Effector CD4-positive, alpha-beta T cell (primary cell): Measurements from ENCODE around the gene LANCL1.
"Not testable (repeated sequence)": the region's sequence is repeated elsewhere in the genome, so short reads cannot be mapped to it uniquely, and the experiment has no call there.

Source experiments
- DNase-seq: peaks from one replicate; pipeline ENCODE4 v3.0.0-alpha.2; 2020

LANCL1 gene

GRCh38 chr2:210459407-210459806, 17.2 kb downstream of the LANCL1 start:
- DNase-seq = no peak

- DNase-seq = no peak
These were observed 18.2 kb downstream of the LANCL1 start for GRCh38 chr2:210458395-210458794.

DNA sequence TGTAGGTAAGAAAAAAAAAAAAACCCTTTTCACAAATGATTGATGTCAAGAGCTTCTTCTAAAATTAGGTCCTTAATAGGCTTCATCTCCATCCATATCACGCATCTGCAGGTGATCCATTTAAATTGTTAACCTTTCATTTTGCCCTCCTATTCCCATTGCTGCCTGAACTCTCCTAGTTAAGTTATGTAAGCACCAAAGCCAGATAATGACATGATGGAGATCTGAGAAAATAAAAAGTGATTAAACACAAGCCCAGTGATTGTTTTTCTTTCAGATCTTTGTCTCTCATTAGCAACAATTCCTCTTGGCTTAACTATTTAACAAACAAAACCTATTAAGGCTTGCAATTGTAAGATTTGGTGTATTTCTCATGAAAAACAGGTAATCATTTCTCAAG, 20.0 kb downstream of the LANCL1 start:
- DNase-seq = no peak

DNA sequence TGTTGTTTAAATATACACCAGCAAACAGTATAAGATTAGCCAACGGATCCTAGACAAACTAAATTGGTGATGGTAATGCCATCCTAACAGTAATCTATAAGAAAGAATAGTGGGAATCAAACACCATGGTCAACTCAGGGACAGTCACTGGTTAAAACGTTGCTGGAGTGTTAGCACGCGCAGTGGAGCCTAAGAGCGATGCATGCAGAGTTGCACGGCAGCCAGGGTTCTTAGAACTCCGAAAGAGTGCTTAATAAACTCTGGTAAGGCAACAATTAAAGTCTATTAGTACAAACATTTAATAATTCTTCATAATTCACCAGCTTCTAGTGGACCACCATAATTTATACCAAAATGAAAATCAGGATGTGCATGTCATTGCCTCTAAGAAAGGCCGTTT, 22.2 kb downstream of the LANCL1 start:
- no peak for DNase-seq

GRCh38 chr2:210452194-210452593, 24.4 kb downstream of the LANCL1 start:
- no peak for DNase-seq

GRCh38 chr2:210450942-210451341, 25.6 kb downstream of the LANCL1 start:
- not testable (repeated sequence) for DNase-seq

DNA sequence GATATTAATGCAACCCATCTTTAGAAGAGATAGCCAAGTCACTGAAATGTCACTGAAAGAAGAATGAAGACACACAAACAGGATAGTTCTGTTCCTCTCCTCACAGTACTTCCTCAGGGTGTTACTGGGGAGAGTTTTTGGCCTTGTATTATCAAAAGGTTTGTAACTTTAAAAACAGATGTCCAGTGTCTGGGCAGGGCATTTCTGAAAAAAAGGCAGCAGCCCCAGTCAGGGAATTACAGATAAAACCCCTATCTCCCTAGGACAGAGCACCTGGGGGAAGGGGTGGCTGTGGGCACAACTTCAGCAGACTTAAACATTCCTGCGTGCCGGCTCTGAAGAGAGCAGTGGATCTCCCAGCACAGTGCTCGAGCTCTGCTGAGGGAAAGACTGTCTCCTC, 30.8 kb downstream of the LANCL1 start:
- no peak for DNase-seq

GRCh38 chr2:210445116-210445707, 31.3 kb downstream of the LANCL1 start:
- no peak for DNase-seq

DNA sequence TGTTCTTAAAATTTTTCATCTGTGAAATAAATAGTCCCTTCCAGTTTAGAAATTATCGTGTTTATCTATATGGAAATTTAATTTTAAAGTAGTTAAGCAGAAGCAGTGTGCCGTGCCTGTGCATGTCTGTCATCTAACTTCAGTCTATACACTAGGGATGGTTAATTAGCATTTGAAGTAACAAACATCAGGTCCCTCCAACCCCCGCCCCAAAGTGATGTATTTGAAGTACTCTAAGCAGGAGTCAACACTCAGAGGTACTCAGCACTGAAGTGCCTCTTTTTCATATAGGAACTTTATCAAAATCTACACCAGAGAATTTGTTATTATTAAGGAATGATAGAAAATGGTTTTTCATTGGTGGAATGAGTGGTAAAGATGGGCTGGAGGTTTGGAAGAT, 33.0 kb downstream of the LANCL1 start:
- DNase-seq = no peak

DNA sequence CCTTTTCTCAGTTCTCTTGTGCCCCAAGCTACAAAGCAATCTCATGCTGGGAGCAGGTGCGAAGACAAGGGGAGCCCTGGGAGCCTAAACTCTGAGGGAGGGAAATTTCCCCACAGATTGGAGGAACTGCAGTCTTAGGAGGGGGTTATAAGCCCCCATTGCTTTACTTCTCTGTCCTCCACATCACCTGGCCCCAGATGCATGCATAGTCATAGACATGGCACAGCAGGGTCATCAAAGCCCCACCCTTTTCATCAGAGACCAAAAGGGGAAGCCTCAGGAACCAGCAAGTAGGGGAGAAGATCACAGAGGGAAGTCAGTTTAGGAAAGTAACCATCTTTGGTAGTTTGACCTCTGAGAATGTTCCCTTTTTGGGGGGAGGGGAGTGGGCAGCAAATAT, 33.7 kb downstream of the LANCL1 start:
- no peak for DNase-seq

DNA sequence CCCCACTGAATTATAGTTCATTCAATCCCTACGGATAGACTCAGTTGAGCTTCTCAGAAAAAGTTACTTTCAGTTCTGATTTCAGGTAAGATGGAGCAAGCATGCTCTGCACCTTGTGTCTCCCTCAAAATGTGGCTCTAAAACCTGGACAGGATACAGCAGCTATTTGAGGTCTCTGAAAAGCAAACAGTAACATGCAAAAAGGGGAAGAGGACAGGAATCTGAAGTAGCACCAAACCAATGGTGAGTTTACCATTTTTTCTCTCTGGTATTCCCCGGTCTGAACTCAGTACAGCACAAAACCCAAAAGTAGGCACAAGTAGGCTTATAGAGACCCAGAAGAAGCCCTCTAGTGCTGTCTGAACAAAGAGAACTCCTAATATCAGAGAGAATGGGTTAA, 34.1 kb downstream of the LANCL1 start:
- no peak for DNase-seq

DNA sequence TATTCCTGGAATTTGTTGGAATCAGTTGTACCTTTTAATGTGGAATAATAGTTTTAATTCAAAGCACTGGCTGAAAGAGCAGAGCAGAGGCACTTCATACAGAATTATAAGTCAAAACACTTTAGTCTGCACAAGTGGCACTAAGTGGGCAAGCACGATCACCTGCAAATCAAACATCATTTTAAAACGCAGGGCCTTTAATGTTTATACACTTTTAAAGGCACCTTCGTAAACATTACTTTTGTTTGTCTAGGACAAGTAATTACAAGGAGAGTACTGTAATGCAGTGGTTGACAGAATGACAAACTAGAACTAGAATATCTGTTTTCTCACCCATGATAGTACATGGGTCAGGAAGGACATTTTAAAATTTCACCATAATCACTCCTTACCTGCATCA, 36.4 kb downstream of the LANCL1 start:
- no peak for DNase-seq

DNA sequence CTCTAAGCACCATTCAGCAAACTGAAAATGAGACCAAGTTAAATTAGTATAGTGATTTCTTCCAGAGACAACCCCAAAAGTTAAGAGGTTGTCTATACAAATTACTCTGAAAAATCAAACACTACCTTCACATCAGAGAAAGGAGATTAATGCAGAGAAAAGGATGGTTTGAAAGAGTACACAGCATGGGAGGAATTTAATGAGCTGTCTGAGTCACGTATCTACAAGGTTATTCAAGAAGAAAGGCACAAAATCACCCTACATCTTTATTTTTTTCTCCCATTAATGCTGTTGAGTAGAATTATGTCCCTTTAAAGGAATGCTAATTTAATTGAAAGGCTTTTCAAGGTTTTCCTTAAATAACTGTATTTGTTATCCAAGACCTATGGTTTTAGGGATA, 41.1 kb downstream of the LANCL1 start:
- DNase-seq = no peak

DNA sequence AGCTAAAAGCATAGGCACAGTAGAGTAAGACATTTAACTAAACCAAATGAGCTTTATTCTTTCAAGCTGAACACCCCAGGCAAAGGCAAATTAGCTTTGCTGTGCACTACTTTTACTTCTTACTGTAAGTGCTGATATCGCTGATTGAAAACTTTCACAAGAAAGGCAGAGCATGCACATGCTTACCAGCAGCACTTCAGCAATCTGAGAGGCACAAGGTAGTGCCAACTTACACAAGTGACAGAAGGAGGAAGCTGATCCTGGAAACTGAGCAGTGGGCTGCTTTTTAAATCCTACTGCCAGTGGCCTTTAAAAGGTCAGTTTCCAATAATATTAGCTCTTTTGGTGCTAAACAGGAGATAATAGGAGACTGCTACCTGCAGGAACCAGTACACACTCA, 43.9 kb downstream of the LANCL1 start:
- DNase-seq = no peak

DNA sequence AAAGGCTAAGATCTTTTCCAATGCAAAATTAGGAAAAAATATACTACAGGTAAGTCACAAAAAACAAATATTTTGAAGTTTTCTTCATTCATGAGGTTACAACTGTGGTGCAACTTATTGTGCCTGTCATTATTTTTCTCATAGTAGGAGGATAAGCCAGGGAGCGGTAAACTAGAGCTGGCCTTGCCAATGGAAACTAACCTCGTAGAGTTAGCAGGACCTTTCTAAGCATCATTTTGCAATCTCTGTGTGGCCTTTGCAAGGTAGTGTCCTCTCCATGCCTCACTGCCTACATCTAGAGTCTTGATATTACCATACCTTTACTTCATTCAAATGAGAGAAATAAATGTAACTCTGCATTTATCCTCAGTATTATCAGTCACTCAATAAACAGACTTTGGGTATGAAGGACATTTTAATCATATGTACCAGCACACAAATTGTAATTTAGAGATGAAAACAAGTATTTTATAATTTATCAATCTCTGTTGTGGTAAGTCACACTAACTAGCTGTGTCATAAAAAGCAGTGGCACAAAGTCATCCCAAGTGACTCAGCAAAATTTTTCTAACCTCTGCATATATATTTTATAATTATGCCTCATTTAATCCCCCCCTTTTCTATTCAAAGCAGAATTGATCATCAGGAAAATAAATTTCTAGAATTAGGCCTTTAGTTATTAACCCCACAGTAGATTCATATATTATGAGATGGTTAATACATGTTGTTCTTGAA, 47.0 kb downstream of the LANCL1 start:
- no peak for DNase-seq

DNA sequence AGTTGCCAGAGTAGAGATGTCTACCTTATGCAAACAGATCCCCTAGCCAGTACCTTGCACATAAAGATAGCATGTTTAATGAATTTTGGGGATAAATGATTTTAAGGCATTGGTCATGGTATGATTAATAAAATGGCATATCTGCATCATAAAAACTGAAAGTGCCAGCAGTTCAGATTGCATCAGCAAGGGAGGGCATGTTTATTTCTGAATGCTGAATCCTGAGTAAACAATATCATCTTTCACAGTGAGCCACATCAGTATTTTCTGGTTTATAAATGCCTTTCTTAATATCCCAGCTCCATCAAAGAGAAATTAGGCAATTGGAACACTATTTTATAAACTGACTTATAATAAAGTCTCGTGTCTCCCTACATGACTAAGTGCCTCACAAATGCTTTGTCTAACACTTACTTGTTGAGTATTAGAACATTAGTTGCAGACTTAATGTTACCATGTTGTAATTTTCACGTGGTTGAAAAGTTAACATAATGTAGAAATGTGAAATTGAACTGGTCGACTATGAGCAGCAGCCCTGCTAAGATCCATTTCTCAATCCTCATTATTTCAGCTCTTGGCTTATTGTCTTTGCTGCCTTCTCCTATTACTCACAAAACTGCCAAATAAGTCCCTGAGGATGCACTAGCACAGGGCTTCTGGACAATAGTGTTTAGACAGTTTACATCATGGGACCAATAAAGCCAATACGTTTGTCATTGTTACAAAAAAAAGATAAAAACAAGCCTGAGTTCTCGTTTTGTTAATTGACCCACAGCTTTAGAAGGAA, 48.0 kb downstream of the LANCL1 start:
- DNase-seq = no peak

- DNase-seq = not testable (repeated sequence)
These were observed 49.2 kb downstream of the LANCL1 start for GRCh38 chr2:210427309-210427708.

- DNase-seq = no peak
These were observed 54.2 kb downstream of the LANCL1 start for GRCh38 chr2:210422366-210422765.

DNA sequence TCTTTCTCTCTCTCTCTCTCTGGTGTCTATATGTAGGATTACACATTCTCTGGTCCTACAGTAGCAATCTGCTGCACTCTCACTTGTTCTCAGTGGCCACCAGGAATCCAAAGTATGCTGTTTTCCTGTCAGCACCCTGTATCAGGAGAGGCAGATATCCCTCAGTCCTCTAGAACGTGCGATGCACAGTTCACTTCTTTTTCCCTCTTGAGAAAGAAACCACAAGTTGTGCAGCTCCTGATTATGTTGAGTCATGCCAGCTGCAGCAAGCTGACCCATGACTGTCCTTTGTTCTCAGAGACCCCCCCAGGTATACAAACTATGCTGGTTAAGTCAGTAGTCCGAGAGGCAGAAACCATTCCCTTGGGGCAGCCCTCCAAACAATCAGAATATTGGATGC, 54.6 kb downstream of the LANCL1 start:
- no peak for DNase-seq

GRCh38 chr2:210412660-210413059, 63.9 kb downstream of the LANCL1 start:
- DNase-seq = no peak

GRCh38 chr2:210410542-210410941, 66.0 kb downstream of the LANCL1 start:
- DNase-seq = no peak

DNA sequence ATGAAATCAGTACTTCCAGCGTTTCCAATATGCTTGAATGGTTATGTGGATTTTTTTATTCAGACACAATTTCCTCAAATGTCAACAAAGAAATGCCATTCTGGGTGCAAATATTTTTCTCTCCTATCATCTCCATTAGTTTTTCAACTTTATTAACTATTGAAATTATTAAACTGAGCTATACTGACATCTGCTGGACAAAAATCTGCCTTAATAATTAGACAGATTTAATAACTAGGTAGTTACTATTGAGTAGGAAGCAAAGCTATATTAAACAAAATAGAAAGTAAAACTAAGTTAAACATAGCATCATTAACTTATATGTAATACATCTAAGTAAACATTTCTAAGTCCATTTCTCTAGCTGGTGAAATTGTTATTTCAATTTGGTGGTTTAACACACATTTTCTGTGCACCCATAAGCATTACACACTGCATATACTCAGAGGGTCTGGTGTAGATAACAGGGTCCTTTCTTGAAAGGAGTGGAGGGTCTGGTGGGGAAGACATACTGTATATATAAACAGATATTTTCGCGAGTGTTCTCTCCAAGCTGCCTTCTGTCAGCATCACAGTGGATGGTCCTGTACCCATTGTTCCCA, 77.0 kb downstream of the LANCL1 start:
- DNase-seq = no peak

- no peak for DNase-seq
These were observed 84.1 kb downstream of the LANCL1 start for GRCh38 chr2:210392469-210392881.

GRCh38 chr2:210389856-210390255, 86.7 kb downstream of the LANCL1 start:
- no peak for DNase-seq
